ENCODE data around the gene IL20. TPM values are rescaled to one million over a fixed set of nuclear protein-coding genes. Genes with fewer than 3 reads are reported as not detected.

IL20 gene
- total RNA-seq, 1 donor from 2014 or later = not detected

DNA sequence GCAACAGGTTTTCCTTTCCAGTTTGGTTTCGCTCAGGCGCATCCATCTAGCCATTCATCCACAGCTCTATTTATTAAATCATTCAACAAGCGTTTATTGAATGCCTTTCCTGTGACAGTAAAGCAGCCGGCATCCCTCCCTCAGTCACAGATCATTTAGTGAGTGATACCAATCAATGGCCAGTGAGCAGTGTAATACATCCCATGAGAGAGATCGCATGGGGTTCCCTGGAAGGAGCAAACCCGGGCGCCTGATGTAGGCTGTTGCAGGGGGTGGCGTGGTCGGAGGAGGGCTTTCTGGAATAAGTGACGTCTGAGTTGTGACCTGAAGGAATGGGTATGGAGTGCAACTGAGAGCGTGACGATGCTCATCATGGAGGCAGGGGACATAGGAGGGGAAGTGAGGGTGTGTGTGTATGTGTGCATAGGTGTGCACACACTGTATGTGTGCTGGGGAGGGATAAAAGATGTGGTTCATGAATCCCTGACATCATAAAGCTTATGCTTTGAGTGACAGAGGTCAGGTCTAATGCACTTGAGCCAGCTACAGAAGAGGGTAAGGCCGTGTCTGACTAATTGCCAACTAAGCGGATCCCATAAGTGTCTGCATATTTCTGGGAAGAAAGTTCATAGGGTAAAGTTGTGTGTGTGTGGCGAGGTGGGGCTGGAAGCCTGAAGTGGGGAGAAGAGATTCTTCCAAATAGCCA is 49.8 kb downstream of the IL20 start:
- Mint-ChIP-seq H3K27me3 (ENCODE audit: low read depth) (peaks cover 42% of the 10 kb centered on the region), H3K36me3 (ENCODE audit: low read depth) (no peaks in the 10 kb centered on the region), H3K9me3 (ENCODE audit: low read depth) (no peaks in the 10 kb centered on the region), H3K4me1 (ENCODE audit: low read depth) (peaks cover 4% of the 10 kb centered on the region), H3K27ac (ENCODE audit: unreplicated experiment) (no peak overlapping the region), H3K4me3 (ENCODE audit: unreplicated experiment) (no peak overlapping the region)
- TF ChIP-seq, protein P1, sequence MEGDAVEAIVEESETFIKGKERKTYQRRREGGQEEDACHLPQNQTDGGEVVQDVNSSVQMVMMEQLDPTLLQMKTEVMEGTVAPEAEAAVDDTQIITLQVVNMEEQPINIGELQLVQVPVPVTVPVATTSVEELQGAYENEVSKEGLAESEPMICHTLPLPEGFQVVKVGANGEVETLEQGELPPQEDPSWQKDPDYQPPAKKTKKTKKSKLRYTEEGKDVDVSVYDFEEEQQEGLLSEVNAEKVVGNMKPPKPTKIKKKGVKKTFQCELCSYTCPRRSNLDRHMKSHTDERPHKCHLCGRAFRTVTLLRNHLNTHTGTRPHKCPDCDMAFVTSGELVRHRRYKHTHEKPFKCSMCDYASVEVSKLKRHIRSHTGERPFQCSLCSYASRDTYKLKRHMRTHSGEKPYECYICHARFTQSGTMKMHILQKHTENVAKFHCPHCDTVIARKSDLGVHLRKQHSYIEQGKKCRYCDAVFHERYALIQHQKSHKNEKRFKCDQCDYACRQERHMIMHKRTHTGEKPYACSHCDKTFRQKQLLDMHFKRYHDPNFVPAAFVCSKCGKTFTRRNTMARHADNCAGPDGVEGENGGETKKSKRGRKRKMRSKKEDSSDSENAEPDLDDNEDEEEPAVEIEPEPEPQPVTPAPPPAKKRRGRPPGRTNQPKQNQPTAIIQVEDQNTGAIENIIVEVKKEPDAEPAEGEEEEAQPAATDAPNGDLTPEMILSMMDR (IDR thresholded peaks at IDR 0.05) = no peak
- DNase-seq (ENCODE audit: low spot score) = no peak

DNA sequence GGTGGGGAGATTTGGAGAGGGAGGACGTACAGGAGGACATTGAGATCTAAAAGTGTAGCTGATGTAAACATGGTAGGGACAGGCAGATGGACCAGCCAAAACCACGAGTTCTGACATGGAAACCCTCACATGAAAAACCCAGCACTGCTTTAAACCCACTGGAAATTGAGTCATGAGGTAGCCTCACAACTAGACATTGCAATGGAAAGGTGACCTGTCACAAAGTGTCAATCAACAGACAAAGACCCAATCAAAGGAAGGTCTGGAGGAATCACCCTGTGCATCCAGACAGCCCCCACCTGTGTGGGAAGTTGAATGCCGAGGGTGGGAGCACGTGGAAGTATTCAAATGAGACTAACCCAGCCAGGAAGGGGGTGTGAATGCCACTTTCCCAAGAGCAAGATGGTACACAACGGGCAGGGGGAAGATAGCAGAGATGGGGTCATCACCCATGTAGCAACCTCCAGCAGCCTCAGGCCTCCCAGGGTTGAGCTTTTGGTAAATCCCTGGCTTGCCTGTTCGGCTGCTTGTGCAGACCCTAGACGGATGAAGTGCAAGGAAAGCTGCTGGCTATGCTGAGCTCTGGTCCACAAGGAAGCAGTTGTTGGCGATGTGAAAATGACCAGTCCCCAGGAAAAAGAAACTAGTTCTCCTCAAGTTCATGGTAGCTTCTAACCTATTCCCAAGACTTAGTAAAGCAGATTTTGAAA is 50.7 kb downstream of the IL20 start:
- no peak for DNase-seq (ENCODE audit: low spot score)
- no peaks in the 10 kb centered on the region for H3K9me3 Mint-ChIP-seq (ENCODE audit: low read depth)
- peaks cover 42% of the 10 kb centered on the region for H3K27me3 Mint-ChIP-seq (ENCODE audit: low read depth)
- peaks cover 4% of the 10 kb centered on the region for H3K4me1 Mint-ChIP-seq (ENCODE audit: low read depth)
- no peak overlapping the region for H3K4me3 Mint-ChIP-seq (ENCODE audit: unreplicated experiment)
- TF ChIP-seq, protein P1 (IDR thresholded peaks at IDR 0.05) = no peak
- no peaks in the 10 kb centered on the region for H3K36me3 Mint-ChIP-seq (ENCODE audit: low read depth)
- no peak overlapping the region for H3K27ac Mint-ChIP-seq (ENCODE audit: unreplicated experiment)

DNA sequence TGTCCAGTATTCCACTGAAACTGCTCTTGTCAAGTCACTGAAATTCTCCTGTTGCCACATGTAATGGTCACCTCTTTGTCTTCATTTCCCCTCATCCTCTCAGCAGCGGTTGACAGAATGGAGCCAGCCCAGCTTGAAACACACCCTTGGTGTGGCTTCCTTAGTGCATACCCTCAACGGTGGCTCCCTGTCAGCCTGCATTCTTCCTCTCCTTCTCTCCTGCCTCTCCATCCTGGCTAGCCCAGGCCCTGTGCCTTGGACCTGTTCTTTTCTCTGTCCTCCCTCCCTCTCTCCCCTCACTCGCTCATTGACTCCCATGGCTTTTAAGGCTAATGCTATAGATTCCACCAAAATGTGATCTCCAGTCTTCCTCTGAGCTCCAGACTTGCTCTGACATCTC is 52.7 kb downstream of the IL20 start:
- H3K9me3 Mint-ChIP-seq (ENCODE audit: low read depth) = no peaks in the 10 kb centered on the region

More for the DNA sequence above, 52.7 kb downstream of the IL20 start:
- Mint-ChIP-seq H3K4me3 (ENCODE audit: unreplicated experiment) (no peak overlapping the region), H3K27me3 (ENCODE audit: low read depth) (peaks cover 36% of the 10 kb centered on the region), H3K4me1 (ENCODE audit: low read depth) (no peaks in the 10 kb centered on the region), H3K36me3 (ENCODE audit: low read depth) (no peaks in the 10 kb centered on the region), H3K27ac (ENCODE audit: unreplicated experiment) (no peak overlapping the region)
- TF ChIP-seq, protein P1 (IDR thresholded peaks at IDR 0.05) = no peak
- no peak for DNase-seq (ENCODE audit: low spot score)

Other genes with a start within 250 kb of the IL20 start
- 4.8 to 6.6 TPM (median 5.7 TPM) in 3 replicates for gene DYRK3, start 230.1 kb upstream of the IL20 start, total RNA-seq
- 66.6 to 88.0 TPM (median 87.9 TPM) in 3 replicates for gene MAPKAPK2, start 180.7 kb upstream of the IL20 start, total RNA-seq
- gene IL19, start 94.8 kb upstream of the IL20 start, total RNA-seq = not detected in 3 replicates
- gene IL10, start 93.1 kb upstream of the IL20 start, total RNA-seq = not detected in 3 replicates
- gene IL24, start 31.8 kb downstream of the IL20 start, total RNA-seq = not detected in 3 replicates
- not detected in 3 replicates for gene FCMR, start 56.3 kb downstream of the IL20 start, total RNA-seq
- not detected in 3 replicates for gene PIGR, start 80.8 kb downstream of the IL20 start, total RNA-seq
- not detected in 3 replicates for gene FCAMR, start 104.8 kb downstream of the IL20 start, total RNA-seq
- 0.07 to 0.10 TPM in 2 of 3 replicates, not detected in the other for gene C1orf116, start 167.1 kb downstream of the IL20 start, total RNA-seq
- 5.3 to 6.3 TPM (median 5.5 TPM) in 3 replicates for gene YOD1, start 185.6 kb downstream of the IL20 start, total RNA-seq
- gene PFKFB2, start 187.7 kb downstream of the IL20 start, total RNA-seq = 13.3 to 15.5 TPM (median 14.8 TPM) in 3 replicates
- gene C4BPB, start 223.2 kb downstream of the IL20 start, total RNA-seq = not detected in 3 replicates
- not detected in 3 replicates for gene C4BPA, start 238.6 kb downstream of the IL20 start, total RNA-seq